ENCODE data around the gene ADGRF1. TPM values are rescaled to one million over a fixed set of nuclear protein-coding genes. Genes with fewer than 3 reads are reported as not detected.

The ADGRF1 gene
- total RNA-seq, 1 donor from 2014 or later, result not detected

- no peak for DNase-seq (ENCODE audit: low spot score in 2 of 2)
- Histone ChIP-seq H3K4me1 (no peaks in the 10 kb centered on the region), H3K9me3 (no peaks in the 10 kb centered on the region), H3K27me3 (no peaks in the 10 kb centered on the region), H3K27ac (no peak overlapping the region), H3K36me3 (no peaks in the 10 kb centered on the region), H3K4me3 (no peak overlapping the region)
- TF ChIP-seq CTCF (IDR thresholded peaks at IDR 0.05), result no peak
- intact Hi-C loops (cut with DNase I), result no loop called here
These were observed 7.2 kb downstream of the ADGRF1 start for GRCh38 chr6:47034926-47035325.

GRCh38 chr6:47034421-47034820 is 7.7 kb downstream of the ADGRF1 start:
- H3K27me3 ChIP-seq, result no peaks in the 10 kb centered on the region
- H3K4me3 ChIP-seq, result no peak overlapping the region
- no peaks in the 10 kb centered on the region for H3K4me1 ChIP-seq
- no peak for DNase-seq (ENCODE audit: low spot score in 2 of 2)
- no peaks in the 10 kb centered on the region for H3K36me3 ChIP-seq
- intact Hi-C loops (cut with DNase I), result no loop called here
- H3K9me3 ChIP-seq, result no peaks in the 10 kb centered on the region
- no peak overlapping the region for H3K27ac ChIP-seq
- TF ChIP-seq CTCF (IDR thresholded peaks at IDR 0.05), result no peak

- no peak for DNase-seq (ENCODE audit: low spot score in 2 of 2)
These were observed 9.0 kb downstream of the ADGRF1 start for GRCh38 chr6:47032974-47033765.

DNA sequence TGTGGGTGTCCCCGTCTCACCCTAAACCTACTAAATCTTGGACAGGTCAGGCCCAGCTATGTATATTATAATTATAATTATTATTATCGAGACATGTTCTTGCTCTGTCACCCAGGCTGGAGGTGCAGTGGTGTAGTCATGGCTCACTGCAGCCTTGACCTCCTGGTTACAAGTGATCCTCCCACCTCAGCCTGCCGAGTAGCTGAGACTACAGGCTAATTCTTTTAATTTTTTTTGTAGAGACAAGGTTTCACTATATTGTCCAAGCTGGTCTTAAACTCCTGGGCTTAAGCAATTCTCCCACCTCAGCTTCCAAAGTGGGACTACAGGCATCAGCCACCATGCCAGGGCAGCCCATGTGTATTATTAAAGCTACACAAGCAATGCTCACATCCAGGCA is 10.5 kb downstream of the ADGRF1 start:
- no peak for TF ChIP-seq CTCF (IDR thresholded peaks at IDR 0.05)
- DNase-seq (ENCODE audit: low spot score in 2 of 2), result no peak
- H3K4me1 ChIP-seq, result no peaks in the 10 kb centered on the region
- H3K4me3 ChIP-seq, result no peak overlapping the region
- intact Hi-C loops (cut with DNase I), result no loop called here
- no peaks in the 10 kb centered on the region for H3K9me3 ChIP-seq
- no peak overlapping the region for H3K27ac ChIP-seq
- no peaks in the 10 kb centered on the region for H3K27me3 ChIP-seq
- H3K36me3 ChIP-seq, result no peaks in the 10 kb centered on the region

More at GRCh38 chr6:47032974-47033765, 9.0 kb downstream of the ADGRF1 start:
- intact Hi-C loops (cut with DNase I), result no loop called here
- Histone ChIP-seq H3K9me3 (no peaks in the 10 kb centered on the region), H3K27ac (no peak overlapping the region), H3K27me3 (no peaks in the 10 kb centered on the region), H3K36me3 (no peaks in the 10 kb centered on the region), H3K4me1 (no peaks in the 10 kb centered on the region), H3K4me3 (no peak overlapping the region)
- no peak for TF ChIP-seq CTCF (IDR thresholded peaks at IDR 0.05)

GRCh38 chr6:47029865-47030561 is 12.1 kb downstream of the ADGRF1 start:
- TF ChIP-seq CTCF (IDR thresholded peaks at IDR 0.05), result no peak
- Histone ChIP-seq H3K27ac (no peak overlapping the region), H3K27me3 (no peaks in the 10 kb centered on the region), H3K4me1 (no peaks in the 10 kb centered on the region), H3K4me3 (no peak overlapping the region), H3K36me3 (no peaks in the 10 kb centered on the region), H3K9me3 (no peaks in the 10 kb centered on the region)
- DNase-seq (ENCODE audit: low spot score in 2 of 2), result no peak
- intact Hi-C loops (cut with DNase I), result no loop called here

All from ascending aorta (tissue), 2 donors.